GM11168 (cell line): ENCODE data around the gene MARK3.

ENCODE experiments used
- in situ Hi-C: fragments of 300-500 bp; cut with MboI; formaldehyde crosslinking; loops from one replicate; pipeline ENCODE4 v1.12.0; 2022; ENCODE audit warnings: low sequenced_read_pairs; ENCODE audit not compliant: unreplicated experiment

The MARK3 gene

DNA sequence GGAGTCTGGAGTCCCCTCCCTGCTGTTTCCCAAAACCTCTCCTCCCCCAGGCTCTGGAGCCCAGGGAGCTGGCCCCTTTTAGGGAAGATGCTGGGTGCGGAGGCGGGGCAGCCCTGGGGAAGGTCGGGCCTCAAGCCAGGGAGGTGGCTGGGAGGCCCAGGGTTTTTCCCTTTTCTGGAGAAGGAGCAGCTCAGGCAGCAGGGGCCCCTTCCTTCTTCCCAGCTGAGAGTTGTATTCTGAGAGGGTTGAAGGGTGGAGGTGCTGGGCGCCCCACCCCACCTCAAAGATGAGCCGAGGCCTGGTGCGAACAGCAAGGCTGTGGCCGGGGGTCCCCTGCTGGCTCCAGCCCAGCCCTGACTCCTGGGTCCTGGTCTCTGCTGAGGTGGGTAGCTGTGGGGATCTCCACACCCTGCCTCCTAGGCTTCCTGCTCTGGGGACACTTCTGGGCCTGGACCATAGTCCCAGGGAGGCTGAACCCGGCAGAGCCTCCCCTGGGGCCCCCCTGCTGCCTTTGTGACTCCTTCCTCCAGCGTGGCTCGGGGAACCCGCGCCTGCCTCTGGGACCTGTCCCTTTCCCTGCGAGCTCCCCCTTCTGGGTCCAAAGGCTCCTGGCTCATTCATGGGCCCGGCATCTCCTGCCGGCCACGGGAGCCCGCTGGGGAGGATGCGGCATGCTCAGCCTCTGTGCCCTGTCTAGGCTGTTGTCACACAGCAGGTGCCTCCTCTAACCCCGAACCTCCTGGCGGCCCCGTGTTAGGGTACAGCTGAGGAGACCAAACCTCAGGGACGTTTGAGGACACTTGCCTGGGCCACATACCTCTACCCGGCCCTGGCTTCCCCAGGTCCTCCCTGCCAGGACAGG lies 148.2 kb downstream of the MARK3 start:
- in situ Hi-C loops: no loop called here

DNA sequence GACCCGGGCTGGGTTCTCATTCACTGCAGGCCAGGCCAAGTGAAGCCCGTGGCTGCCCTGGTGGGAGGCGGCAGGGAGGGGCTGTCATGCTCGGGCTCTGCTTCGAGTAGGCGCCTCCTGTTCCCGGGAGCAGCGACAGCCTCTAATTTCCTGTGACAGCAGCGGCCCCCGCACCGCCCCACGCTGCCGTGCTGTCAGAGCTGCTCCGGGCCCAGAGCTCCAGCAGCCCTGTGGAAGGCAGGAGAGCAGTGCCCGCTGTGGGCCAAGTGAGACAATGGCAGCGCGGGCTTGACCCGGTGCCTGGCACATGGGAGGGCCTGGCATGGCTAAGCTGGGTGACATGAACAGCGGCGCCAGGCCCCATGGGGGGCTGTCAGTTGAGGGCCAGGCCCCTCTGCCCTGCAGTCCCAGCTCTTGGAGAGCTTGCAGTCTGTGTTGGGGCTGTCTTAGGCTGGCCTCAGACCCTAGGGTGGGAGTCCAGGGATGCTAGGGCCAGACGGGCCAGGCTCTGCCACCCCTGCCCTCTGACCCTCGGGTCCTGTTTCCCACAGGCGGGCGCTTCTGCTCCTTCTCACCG lies 148.9 kb downstream of the MARK3 start:
- in situ Hi-C loops: no loop called here

DNA sequence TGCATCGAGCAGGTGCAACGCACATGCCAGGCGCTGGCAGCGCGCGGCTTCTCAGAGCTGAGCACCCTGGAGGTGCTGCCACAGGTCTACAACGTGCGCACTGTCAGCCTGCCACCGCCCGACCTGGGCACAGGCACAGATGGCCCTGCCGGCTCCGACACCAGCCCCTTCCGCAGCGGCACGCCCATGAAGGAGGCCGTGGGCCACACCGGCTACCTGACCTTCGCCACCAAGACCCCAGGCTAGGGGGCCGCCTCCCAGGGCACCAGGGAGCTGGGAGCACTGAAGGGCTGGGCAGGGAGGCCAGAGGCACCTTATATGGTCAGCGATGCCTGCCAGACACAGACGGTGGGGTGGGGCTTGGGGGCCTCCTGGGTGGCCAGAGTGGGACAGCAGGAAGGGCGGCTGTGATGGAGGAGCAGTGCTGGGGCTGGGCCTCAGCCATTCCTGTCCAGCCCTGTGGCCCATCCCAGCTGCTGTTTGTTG lies 149.4 kb downstream of the MARK3 start:
- in situ Hi-C loops: no loop called here

DNA sequence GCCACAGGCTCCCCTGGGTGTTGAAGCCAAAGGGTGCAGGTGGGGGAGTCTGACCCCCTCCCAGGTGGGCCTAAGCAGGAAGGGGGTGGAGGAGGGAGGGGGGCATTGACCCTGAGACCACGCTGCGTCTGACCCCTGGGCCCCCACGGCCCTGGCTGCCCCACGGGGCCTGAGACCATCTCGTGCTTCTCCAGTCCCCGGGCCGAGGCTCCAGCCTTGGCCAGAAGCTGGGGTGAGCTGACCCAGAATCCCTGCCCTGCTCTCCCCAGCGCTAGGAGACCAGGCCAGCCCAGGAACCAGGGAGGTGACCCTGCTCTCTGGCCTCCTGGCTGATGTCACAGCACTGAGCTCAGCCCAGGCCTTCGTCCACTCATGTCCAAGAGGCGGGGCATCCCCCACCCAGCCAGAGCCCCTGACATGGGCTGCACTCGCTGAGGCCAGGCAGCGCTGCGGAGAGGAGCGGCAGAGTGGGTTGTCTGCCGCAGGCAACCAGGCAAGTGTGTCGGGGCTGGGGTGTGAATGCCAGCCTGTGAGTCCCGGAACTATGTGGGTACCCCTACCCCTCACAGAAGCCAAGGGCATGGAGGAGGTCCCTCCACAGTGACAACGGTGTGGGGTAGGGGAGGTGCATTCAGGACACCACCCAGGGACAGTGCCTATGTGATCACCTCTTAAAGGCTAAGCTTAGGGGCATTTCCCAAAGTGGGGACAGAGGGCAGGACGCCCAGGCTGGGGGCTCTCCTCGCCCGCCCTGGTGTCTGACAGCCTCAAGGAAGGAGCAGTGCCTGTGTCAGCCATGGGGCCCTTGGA lies 150.1 kb downstream of the MARK3 start:
- in situ Hi-C loops: no loop called here

DNA sequence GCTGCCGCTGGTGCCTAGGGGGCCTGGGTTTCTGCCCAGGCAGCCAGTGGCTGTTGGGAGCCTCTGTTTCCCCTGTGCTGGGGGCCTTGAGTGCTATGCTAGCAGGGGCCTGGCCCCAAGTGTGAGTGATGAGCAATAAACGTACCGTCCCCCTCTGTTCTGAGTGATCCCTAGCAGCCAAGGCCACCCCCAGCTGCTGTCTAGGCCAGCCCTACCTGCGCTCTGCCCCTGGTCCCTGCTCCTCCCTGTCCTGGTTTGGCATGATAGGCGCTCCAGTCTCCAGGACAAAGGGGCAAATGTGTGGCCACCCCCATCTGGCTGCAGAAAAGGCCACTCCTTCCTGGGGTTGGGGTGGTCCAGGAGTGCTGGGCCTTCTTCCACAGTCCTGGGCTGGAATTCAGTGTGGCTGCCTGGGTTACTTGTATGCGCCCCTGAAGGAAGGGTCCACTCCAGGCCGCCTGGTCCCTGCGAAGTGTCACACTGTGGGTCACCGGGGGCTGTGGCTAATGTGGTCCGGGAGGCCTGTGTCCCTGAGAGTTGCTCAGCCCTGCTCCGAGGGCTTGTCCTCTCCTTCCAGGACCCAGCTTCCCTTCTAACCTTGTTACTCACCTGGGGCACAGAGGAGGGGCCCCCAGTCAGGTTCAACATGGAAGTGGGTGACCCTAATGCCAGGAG lies 150.8 kb downstream of the MARK3 start:
- in situ Hi-C loops: no loop called here

DNA sequence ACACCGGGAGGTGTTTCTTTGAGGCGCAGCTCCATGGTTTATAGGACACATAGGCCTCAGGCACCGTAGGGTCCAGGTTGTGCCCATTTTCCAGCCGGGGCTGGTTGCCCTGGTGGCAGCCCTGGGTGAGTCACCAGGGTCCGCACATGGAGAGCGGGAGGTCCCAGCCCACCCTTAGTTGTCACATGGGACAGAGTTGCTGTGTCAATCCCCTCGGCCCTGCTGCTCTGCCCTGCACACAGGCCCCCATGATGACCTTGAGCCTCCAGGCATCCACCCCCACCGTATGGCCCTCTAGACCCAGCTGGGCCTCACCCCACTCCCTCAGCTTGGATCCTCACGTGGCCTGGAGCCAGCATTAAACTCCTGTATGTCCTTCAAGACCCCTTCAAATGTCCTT lies 151.5 kb downstream of the MARK3 start:
- in situ Hi-C loops: no loop called here

DNA sequence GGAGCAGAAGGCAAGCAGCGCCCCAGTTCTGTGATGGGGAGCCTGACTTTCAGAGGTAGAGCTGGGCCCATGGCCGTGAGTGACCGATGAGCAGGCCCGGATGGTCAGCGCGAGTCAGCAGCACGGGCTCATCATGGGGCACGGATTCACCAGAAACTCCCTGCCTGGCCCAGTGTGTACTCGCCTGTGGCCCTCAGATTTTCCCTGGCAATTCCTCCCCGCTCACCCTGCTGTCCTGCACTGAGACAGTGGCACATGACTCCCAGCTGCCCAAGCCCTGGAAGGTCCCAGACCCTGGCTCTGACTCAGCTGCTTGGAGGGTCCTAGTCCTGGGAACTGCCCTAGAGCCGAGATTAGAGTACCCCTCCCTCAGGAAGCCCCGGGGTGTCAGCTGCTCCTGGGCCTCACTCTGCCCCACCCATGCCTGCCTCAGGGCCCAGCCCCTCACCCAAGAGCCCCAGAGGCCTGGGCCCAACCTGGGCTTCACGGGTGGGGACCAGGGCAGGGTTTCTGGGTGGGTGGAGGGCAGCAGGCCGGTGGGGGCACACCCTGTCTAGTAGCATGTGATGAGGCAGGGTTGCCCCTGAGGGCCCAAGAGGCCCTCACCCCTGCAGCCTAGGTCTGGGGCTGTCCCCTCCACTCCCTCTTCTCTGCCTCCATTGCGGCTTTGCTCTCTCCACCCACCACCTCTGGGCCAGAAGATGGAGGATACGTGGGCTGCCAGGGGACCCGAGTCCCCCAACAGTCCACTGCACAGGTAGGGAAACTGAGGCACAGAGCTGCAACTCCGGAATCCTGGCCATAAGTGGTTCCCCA lies 152.2 kb downstream of the MARK3 start:
- in situ Hi-C loops: no loop called here

DNA sequence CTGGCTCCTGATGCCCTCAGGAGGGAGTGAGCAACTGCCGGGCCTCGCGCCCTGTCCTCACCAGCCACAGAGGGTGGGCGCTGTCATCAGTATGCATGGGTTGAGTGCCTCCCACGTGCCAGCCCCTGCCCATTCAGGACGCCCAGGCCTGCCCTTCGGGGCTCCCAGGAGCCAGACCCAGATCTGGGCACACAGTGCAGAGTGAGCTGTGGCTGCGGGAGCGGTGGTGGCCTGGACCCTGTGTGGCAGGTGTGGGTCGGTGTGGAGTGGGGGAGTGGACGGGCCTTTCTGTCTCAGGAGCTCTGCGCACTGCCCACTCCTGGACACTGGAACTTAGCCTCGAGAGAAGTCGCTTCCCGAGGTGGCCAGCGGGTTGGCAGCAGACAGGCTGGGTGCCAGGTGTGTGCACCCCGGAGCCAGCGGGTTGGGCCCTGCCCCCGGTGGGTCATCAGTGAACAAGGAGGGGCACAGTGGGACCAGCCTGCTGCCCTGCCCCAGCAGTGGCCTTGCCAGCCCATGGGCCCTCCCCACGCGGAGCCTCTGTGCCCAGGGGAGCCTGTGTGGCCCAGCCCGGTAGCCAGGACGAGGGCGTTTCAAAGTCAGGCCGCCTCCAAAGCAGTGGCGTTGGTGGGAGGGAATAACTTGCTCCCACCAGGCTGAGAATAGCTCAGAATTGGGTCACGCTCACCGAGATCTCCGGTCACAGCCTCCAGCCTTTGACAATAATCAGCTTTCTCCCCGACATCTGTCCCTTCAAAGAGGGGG lies 153.3 kb downstream of the MARK3 start:
- in situ Hi-C loops: no loop called here

DNA sequence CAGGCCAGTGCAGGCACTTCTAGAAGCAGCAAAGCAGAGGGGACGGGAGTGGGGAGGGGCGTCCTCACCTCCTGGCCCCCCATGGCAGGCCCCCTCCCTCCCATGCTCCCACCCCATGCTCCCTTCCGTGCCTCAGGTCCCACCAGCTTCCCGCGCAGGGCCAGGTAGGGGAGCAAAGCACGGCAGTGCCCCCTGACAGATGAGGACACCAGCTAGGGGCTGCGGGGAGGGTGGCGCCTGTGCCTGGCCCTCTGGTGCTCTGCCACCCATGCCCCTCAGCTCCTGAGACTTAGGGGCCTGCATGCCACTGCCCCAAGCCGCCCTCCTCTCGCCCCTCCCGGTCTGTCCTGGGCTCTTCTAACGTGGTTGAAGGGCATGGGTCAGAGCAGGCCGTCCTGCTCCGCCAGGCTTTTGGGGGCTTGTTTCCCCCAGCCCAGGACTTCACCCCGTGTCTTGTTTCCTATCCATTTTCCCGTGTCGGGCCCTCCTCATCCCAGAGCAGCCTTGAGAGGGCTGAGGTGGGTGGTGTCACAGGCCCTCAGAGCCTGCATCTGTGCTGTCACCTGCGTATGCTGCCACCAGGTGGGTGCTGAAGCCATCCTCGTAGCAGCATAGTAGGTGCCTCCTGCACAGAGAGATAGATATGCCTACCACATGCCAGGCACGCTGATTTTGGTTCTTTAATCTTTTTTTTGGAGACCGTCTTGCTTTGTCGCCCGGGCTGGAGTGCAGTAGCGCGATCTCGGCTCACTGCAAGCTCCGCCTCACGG lies 154.0 kb downstream of the MARK3 start:
- in situ Hi-C loops: no loop called here

DNA sequence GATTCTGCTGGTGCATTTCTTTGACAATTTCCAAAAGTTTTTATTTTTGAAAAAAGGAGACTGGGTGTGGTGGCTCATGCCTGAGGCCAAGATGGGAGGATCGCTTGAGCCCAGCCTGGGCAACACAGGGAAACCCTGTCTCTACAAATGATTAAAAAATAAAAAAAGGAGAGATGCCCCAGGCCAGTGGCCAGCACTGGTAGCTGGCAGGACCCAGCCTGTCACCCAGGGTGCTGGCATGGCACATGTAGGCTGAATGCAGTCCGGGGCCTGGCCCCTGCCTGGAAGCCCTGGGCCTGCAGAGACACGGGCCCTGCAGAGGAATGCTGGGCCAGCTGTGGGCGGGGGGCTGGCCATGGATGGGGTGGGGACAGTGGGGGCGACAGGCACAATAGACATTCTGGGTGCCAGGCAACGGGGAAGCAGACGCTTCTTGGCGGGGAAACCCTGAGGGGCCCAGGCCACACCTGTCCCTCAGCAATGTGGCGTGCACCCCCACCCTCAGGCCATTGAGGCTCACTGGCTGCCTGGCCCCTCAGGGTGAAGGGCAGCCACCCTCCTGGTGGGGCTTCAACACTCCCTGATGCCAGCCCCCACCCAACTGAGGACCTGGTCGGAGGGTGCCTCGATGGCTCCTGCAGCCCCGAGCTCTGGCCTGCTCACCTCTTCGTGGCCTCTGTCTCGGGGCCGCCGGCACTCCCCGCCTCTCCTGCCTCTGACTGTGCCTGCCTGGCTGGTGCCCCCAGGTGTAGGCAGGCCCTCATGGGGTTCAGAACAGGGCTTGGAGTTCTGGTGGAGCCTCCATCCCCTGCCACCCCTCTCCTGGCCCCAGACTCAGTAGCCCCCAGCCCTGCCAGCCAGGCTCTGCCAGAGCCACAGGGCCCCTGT lies 155.8 kb downstream of the MARK3 start:
- in situ Hi-C loops: no loop called here

DNA sequence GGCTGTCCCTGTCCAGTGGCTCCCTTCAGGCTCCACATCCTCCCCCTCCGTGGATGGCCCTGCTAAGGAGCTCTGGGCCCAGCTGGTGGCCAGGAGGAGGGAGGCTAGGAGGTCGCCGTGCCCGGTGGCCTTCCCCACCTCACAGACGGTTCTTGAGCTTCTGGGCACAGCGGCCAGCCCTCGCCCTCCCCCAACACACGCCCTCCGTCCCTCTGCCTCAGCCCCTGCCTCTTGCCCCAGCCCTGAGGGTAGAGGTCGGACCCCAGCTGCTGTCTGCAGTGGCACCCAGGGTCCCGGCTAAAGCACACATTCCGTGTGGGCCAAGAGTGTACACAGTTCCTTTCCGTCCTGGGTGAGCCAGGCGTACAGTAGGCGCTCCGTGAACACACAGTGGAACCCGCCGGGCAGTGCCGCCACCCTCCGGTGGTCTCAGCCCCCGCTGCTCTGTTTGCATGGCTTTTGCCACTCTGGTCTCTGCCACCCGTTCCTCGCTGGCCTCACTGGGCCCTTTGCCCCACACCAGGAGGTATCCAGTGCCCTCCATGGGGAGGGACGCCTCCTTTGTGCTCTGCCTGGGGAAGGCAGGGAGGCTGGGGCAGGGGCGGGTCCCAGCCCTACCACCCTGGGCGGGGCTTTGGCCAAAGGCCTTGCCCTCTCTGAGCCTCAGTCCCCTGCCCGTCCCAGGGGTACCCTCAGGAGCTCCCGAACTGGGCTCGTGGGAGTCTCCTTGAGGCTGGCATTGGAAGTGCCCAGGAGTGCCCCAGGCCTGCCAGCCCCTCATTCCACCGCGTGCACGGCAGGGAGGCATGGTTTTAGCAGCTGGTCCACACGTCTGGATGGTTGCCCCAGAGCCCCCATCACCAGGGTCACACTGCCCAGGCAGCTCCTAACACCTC lies 156.7 kb downstream of the MARK3 start:
- in situ Hi-C loops: no loop called here

DNA sequence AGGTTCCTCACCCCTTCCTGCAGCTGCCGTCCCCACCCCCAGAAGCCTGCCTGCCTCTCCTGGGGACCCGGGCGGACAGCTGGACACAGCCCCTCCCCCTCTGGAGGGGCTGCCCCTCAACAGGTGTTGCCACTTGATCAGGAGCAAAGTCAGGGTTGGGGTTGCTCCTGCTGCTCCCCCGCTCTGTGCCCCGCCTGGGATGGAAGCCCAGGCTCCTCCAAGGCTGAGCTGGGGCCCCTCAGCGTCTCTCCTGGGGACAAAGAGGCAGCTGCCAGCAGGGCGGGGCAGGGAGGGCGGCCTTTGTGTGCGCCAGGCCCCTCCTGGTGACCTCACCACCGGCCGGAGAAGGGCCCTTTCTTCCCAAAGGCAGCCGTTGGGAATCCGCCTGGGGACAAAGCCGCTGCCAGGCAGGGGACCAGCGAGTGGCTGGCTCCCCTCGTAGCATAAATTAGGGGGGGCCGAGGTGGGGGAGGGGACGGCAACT lies 157.4 kb downstream of the MARK3 start:
- in situ Hi-C loops: no loop called here

DNA sequence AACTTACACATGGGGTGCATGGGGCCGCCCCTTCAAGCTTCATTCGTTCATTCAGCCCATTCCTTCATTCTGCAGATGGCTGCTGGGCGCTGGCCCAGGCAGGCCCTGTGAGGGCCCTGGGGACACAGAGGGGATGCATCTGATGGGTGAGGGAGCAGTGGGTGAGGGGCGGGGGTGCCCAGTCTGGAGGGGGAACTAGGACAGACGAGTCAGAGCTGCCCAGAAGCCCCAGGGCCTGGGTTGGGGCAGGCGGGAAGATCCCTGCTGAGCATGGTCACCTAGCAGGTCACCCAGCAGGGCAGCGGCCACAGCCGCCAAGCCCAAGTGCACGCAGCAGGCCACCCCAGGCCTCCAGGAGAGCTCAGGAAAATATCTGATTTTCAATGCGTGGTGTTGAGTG lies 157.9 kb downstream of the MARK3 start:
- in situ Hi-C loops: no loop called here

DNA sequence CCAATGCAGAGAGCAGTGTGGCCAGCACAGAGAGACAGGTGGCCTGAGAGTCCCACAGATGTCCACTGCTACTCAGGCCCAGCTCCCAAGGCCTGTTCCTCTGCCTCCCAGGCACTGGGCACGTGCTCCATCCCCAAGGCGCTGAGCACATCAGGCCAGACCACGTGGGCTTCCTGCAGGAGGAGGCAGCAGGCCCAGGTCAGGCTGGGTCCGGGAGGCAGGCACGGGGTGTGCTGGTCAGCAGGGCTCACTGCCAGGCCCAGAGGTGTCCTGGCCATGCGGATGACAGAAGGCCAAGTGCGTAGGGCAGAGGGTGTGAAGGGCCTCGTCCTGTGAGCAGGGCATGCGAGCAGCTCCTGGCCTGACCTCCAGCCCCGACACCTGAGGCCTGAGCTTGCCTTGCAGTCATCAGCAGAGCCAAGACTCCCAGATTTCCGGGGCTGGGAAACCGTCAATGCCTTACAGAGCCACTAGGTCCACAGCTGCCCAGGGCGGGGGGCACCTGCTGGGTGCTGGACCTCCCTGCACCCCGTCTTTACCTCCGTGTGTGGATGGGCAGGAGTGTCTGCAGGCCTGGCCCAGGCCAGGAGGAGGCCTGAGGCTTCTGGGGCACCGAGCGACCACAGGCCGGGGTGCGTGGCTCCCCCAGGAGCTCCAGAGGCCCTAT lies 158.6 kb downstream of the MARK3 start:
- in situ Hi-C loops: no loop called here

DNA sequence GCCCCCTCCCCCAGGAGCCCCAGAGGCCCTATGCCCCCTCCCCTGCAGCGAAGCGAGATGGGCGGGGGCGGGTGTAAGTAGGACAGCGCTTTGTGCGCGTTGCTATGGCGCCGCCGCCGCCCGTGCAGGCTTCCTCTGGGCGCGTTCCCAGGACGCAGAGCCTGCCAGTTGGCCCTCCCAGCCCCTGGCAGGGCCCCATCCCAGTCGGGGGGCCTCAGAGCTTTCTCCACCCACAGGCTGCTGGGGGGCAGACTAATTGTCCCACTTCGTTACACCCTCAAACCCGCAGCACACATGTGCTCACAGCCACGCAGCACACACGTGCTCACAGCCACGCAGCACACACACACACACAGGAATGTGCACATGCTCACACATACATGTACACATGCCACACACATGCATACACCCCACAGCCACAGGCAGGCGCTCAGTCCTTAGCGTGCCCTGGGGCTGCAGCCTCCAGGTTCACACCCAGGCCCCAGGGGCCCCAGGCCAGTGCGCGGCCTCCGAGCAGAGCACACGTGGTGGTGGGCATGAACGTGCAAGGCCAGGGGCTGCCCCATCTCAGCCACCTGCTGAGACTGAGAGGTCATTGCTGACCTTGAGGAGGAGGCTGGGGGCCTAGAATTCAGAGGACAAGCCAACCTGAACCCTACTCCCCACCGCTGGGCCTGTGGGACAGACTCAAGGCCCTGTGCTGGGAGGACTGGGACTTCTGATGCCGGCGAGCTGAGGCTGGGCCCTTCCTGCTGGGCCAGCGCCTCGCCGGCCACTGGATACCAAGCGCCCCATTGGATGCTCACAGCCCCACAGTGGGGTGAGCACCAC lies 159.4 kb downstream of the MARK3 start:
- in situ Hi-C loops: no loop called here
